SK-N-SH (cell line): ENCODE measurements around the gene FYCO1.

Experiments
- CTCF ChIP-seq: fragments of 200-600 bp; sonication (generic); IDR thresholded peaks from 2 replicates; pipeline ENCODE4 v1.6.1; 2017; ENCODE audit warnings: antibody characterized with exemption, mild to moderate bottlenecking, moderate library complexity
- EP300 ChIP-seq, 2 experiments: IDR thresholded peaks; 2 replicates each; pipeline versions ENCODE4 v1.4.0 to v1.6.1; 2012; ENCODE audit warnings: borderline replicate concordance in 1 of 2, low read depth in 1 of 2, low read length in 1 of 2
- EZH2phosphoT487 ChIP-seq: fragments of 200-600 bp; sonication (generic); IDR thresholded peaks from 2 replicates; pipeline ENCODE4 v1.6.1; 2017; ENCODE audit warnings: low read depth, mixed run types, mild to moderate bottlenecking, antibody characterized with exemption, moderate library complexity, borderline replicate concordance
- FOXJ3 ChIP-seq: sonication (generic); formaldehyde crosslinking; IDR thresholded peaks from 2 replicates; pipeline ENCODE4 v1.5.1; 2020; ENCODE audit warnings: mild to moderate bottlenecking, missing genetic modification reagents
- GABPA ChIP-seq: IDR thresholded peaks from 2 replicates; pipeline ENCODE4 v1.4.0; 2012; ENCODE audit warnings: low read depth, mild to moderate bottlenecking
- JUND ChIP-seq: IDR thresholded peaks from 2 replicates; pipeline ENCODE4 v1.4.0; 2012
- MAX ChIP-seq: IDR thresholded peaks from 2 replicates; pipeline ENCODE4 v1.4.0; 2012; ENCODE audit warnings: low read depth
- PBX3 ChIP-seq: IDR thresholded peaks from 2 replicates; pipeline ENCODE4; 2012
- POLR2AphosphoS5 ChIP-seq: IDR thresholded peaks from 2 replicates; pipeline ENCODE4 v1.6.1; 2012; ENCODE audit warnings: low read depth, low read length
- RAD21 ChIP-seq: IDR thresholded peaks from 2 replicates; pipeline ENCODE4 v1.6.1; 2012; ENCODE audit warnings: mild to moderate bottlenecking, low read length
- REST ChIP-seq: IDR thresholded peaks from 2 replicates; pipeline ENCODE4 v1.6.1; 2012; ENCODE audit warnings: mild to moderate bottlenecking, low read depth, low read length, moderate library complexity
- SMC3 ChIP-seq: IDR thresholded peaks from 2 replicates; pipeline ENCODE4 v1.6.1; 2012; ENCODE audit warnings: low read depth, low read length, improper control_type of control experiment
- USF2 ChIP-seq: fragments of 150-350 bp; IDR thresholded peaks from 2 replicates; pipeline ENCODE4 v1.6.1; 2017; ENCODE audit warnings: antibody characterized with exemption, low read length, low read depth, borderline replicate concordance
- YY1 ChIP-seq: IDR thresholded peaks from 2 replicates; pipeline ENCODE4 v1.4.0; 2012; ENCODE audit warnings: low read depth, mild to moderate bottlenecking

- TF ChIP-seq REST: no peak
- no peak for TF ChIP-seq CTCF
- TF ChIP-seq GABPA: no peak
- TF ChIP-seq EP300 (IDR thresholded peaks at IDR 0.05; ENCODE audit: borderline replicate concordance in 1 of 2, low read depth in 1 of 2, low read length in 1 of 2): no peak
- no peak for TF ChIP-seq SMC3
- TF ChIP-seq USF2: no peak
- TF ChIP-seq YY1: no peak
- TF ChIP-seq MAX: no peak
- TF ChIP-seq POLR2AphosphoS5: no peak
- TF ChIP-seq JUND: no peak
- TF ChIP-seq EZH2phosphoT487: no peak
- no peak for TF ChIP-seq FOXJ3 (CRISPR knock-in tag)
- no peak for TF ChIP-seq PBX3
- TF ChIP-seq RAD21: no peak
Measured at GRCh38 chr3:45952456-45952855, 43.2 kb downstream of the FYCO1 start.
